Measurements from ENCODE around the gene GJA9.

Gene GJA9

GRCh38 chr1:38834221-38834782 is 47.1 kb downstream of the GJA9 start:
- H3K4me1 ChIP-seq (ENCODE audit: control insufficient read depth in 1 of 2, insufficient read depth in 1 of 2, low read depth in 1 of 2, low read length in 1 of 2) = peaks cover 52 to 58% of the 10 kb centered on the region in 2 experiments
- peak overlapping the region; percentile 86 for H3K27ac ChIP-seq
- peak overlapping the region in 1 of 2 experiments; percentile 25 for H3K4me3 ChIP-seq (ENCODE audit: low read depth in 1 of 2, low read length in 1 of 2)
- H3K27me3 ChIP-seq = no peaks in the 10 kb centered on the region
- no peaks in the 10 kb centered on the region for H3K9me3 ChIP-seq
- H3K36me3 ChIP-seq = peaks cover 17% of the 10 kb centered on the region
- TF ChIP-seq CTCF (IDR thresholded peaks at IDR 0.05) = no peak

GRCh38 chr1:38833146-38833545 is 48.2 kb downstream of the GJA9 start:
- H3K27ac ChIP-seq = peak overlapping the region; percentile 86
- peaks cover 5% of the 10 kb centered on the region for H3K36me3 ChIP-seq
- peak overlapping the region in 1 of 2 experiments; percentile 25 for H3K4me3 ChIP-seq (ENCODE audit: low read depth in 1 of 2, low read length in 1 of 2)
- peaks cover 61 to 67% of the 10 kb centered on the region in 2 experiments for H3K4me1 ChIP-seq (ENCODE audit: control insufficient read depth in 1 of 2, insufficient read depth in 1 of 2, low read depth in 1 of 2, low read length in 1 of 2)
- H3K27me3 ChIP-seq = no peaks in the 10 kb centered on the region
- TF ChIP-seq CTCF (IDR thresholded peaks at IDR 0.05) = no peak
- no peaks in the 10 kb centered on the region for H3K9me3 ChIP-seq

- no peaks in the 10 kb centered on the region for H3K9me3 ChIP-seq
- TF ChIP-seq CTCF (IDR thresholded peaks at IDR 0.05) = no peak
- H3K27ac ChIP-seq = peak overlapping the region; percentile 86
Observed at GRCh38 chr1:38832370-38832734, 49.0 kb downstream of the GJA9 start.

GRCh38 chr1:38831731-38832369 is 49.5 kb downstream of the GJA9 start:
- no peak for TF ChIP-seq CTCF (IDR thresholded peaks at IDR 0.05)
- Histone ChIP-seq H3K9me3 (no peaks in the 10 kb centered on the region), H3K4me1 (ENCODE audit: control insufficient read depth in 1 of 2, insufficient read depth in 1 of 2, low read depth in 1 of 2, low read length in 1 of 2) (peaks cover 74 to 80% of the 10 kb centered on the region in 2 experiments), H3K27me3 (no peaks in the 10 kb centered on the region), H3K27ac (no peak overlapping the region), H3K4me3 (ENCODE audit: low read depth in 1 of 2, low read length in 1 of 2) (no peak overlapping the region), H3K36me3 (no peaks in the 10 kb centered on the region)

More at GRCh38 chr1:38832370-38832734, 49.0 kb downstream of the GJA9 start:
- H3K27me3 ChIP-seq = no peaks in the 10 kb centered on the region
- H3K36me3 ChIP-seq = no peaks in the 10 kb centered on the region
- no peak overlapping the region for H3K4me3 ChIP-seq (ENCODE audit: low read depth in 1 of 2, low read length in 1 of 2)
- peaks cover 69 to 75% of the 10 kb centered on the region in 2 experiments for H3K4me1 ChIP-seq (ENCODE audit: control insufficient read depth in 1 of 2, insufficient read depth in 1 of 2, low read depth in 1 of 2, low read length in 1 of 2)

- H3K9me3 ChIP-seq = no peaks in the 10 kb centered on the region
- H3K36me3 ChIP-seq = no peaks in the 10 kb centered on the region
- no peak for TF ChIP-seq CTCF (IDR thresholded peaks at IDR 0.05)
- peaks cover 53 to 61% of the 10 kb centered on the region in 2 experiments for H3K4me1 ChIP-seq (ENCODE audit: control insufficient read depth in 1 of 2, insufficient read depth in 1 of 2, low read depth in 1 of 2, low read length in 1 of 2)
- no peak overlapping the region for H3K27ac ChIP-seq
- no peak overlapping the region for H3K4me3 ChIP-seq (ENCODE audit: low read depth in 1 of 2, low read length in 1 of 2)
- H3K27me3 ChIP-seq = no peaks in the 10 kb centered on the region
Observed at GRCh38 chr1:38829368-38829767, 52.0 kb downstream of the GJA9 start.

Measured in neutrophil (primary cell).